Neuronal stem cell (in vitro differentiated cells): Measurements from ENCODE around the gene UBN1.

Experiments used
- DNase-seq: peaks from one replicate; pipeline ENCODE4 v3.0.0-alpha.2; 2013; ENCODE audit warnings: low spot score
- H2AFZ ChIP-seq: one replicate; pipeline ENCODE4 v1.6.1; 2013; ENCODE audit warnings: mild to moderate bottlenecking, low read length, inconsistent platforms
- H2AK5ac ChIP-seq: 2 replicates; pipeline ENCODE4 v1.6.1; 2013; ENCODE audit warnings: low read depth, mild to moderate bottlenecking, inconsistent platforms, low read length, moderate library complexity, mixed read lengths
- H2BK120ac ChIP-seq: 2 replicates; pipeline ENCODE4 v1.6.1; 2013; ENCODE audit warnings: low read depth, mild to moderate bottlenecking, inconsistent platforms, low read length, moderate library complexity, mixed read lengths
- H2BK12ac ChIP-seq: one replicate; pipeline ENCODE4 v1.6.1; 2013; ENCODE audit warnings: low read length, inconsistent platforms
- H2BK15ac ChIP-seq: 2 replicates; pipeline ENCODE4 v1.6.1; 2013; ENCODE audit warnings: mild to moderate bottlenecking, low read length, inconsistent platforms, mixed read lengths
- H2BK5ac ChIP-seq: one replicate; pipeline ENCODE4 v1.6.1; 2013; ENCODE audit warnings: inconsistent platforms, mild to moderate bottlenecking, low read length, moderate library complexity
- H3K14ac ChIP-seq: one replicate; pipeline ENCODE4 v1.6.1; 2013; ENCODE audit warnings: low read length, inconsistent platforms
- H3K18ac ChIP-seq: 2 replicates; pipeline ENCODE4 v1.6.1; 2013; ENCODE audit warnings: low read length, inconsistent platforms
- H3K23ac ChIP-seq: 2 replicates; pipeline ENCODE4 v1.6.1; 2013; ENCODE audit warnings: low read depth, mild to moderate bottlenecking, mixed read lengths, low read length, inconsistent platforms; ENCODE audit not compliant: poor library complexity
- H3K27ac ChIP-seq: replicated peaks from 3 replicates; pipeline ENCODE4 v1.5.1; 2013; ENCODE audit warnings: low read length, inconsistent platforms
- H3K27me3 ChIP-seq, 3 experiments: 2 replicates each; pipeline ENCODE4 v1.6.1; 2013; ENCODE audit warnings: low read length in 3 of 3, mild to moderate bottlenecking in 2 of 3, inconsistent platforms in 1 of 3, low read depth in 1 of 3, mixed read lengths in 1 of 3, moderate library complexity in 1 of 3; ENCODE audit not compliant: control insufficient read depth in 3 of 3, insufficient read depth in 3 of 3
- H3K36me3 ChIP-seq, 2 donors: replicated peaks in 1 of 2; 2 replicates each; pipeline ENCODE4 v1.6.1; 2013; ENCODE audit warnings: low read length in 2 of 2; ENCODE audit not compliant: control insufficient read depth in 2 of 2, insufficient read depth in 2 of 2
- H3K4ac ChIP-seq: 2 replicates; pipeline ENCODE4 v1.6.1; 2013; ENCODE audit warnings: inconsistent platforms, mild to moderate bottlenecking, low read length, moderate library complexity
- H3K4me1 ChIP-seq, 2 donors: 1 replicate in 1 of 2; 2 replicates in 1 of 2; pipeline ENCODE4 v1.6.1; 2013; ENCODE audit warnings: low read length in 2 of 2, low read depth in 1 of 2; ENCODE audit not compliant: control insufficient read depth in 2 of 2, insufficient read depth in 1 of 2
- H3K4me2 ChIP-seq: one replicate; pipeline ENCODE4 v1.6.1; 2013; ENCODE audit warnings: mild to moderate bottlenecking, low read length, inconsistent platforms; ENCODE audit not compliant: insufficient read depth, poor library complexity, severe bottlenecking
- H3K4me3 ChIP-seq, 2 donors: 2 replicates each; pipeline ENCODE4 v1.5.1; 2013; ENCODE audit warnings: low read length in 2 of 2, mild to moderate bottlenecking in 2 of 2, inconsistent platforms in 1 of 2, moderate library complexity in 1 of 2
- H3K79me1 ChIP-seq: one replicate; pipeline ENCODE4 v1.6.1; 2013; ENCODE audit warnings: low read depth, mild to moderate bottlenecking, inconsistent platforms, low read length, moderate library complexity
- H3K9ac ChIP-seq: one replicate; pipeline ENCODE4 v1.6.1; 2013; ENCODE audit warnings: mild to moderate bottlenecking, low read depth, low read length, inconsistent platforms; ENCODE audit not compliant: poor library complexity
- H3K9me3 ChIP-seq, 2 donors: replicated peaks in 1 of 2; 2 replicates each; pipeline versions ENCODE3 to v1.6.1; 2013; ENCODE audit warnings: low read length in 2 of 2, mild to moderate bottlenecking in 2 of 2, inconsistent platforms in 1 of 2, low read depth in 1 of 2, mixed read lengths in 1 of 2, moderate library complexity in 1 of 2; ENCODE audit not compliant: control insufficient read depth in 2 of 2, insufficient read depth in 1 of 2
- H4K8ac ChIP-seq: one replicate; pipeline ENCODE4 v1.6.1; 2013; ENCODE audit warnings: low read depth, mild to moderate bottlenecking, inconsistent platforms, low read length, moderate library complexity
- H4K91ac ChIP-seq: one replicate; pipeline ENCODE4 v1.6.1; 2013; ENCODE audit warnings: low read length, low read depth, mild to moderate bottlenecking, inconsistent platforms; ENCODE audit not compliant: poor library complexity
- WGBS, 2 donors: extraction: QIAGEN DNeasy Blood & Tissue Kit; methylation state at CpG; one replicate each; pipeline ENCODE4 v1.1.7; 2013; ENCODE audit warnings: missing lambda C conversion rate in 2 of 2, mixed read lengths in 1 of 2; ENCODE audit not compliant: insufficient read length in 2 of 2, insufficient replicate concordance in 1 of 2; ENCODE audit errors: extremely low coverage in 2 of 2; 5-methylcytosine and 5-hydroxymethylcytosine counted together

Gene UBN1

DNA sequence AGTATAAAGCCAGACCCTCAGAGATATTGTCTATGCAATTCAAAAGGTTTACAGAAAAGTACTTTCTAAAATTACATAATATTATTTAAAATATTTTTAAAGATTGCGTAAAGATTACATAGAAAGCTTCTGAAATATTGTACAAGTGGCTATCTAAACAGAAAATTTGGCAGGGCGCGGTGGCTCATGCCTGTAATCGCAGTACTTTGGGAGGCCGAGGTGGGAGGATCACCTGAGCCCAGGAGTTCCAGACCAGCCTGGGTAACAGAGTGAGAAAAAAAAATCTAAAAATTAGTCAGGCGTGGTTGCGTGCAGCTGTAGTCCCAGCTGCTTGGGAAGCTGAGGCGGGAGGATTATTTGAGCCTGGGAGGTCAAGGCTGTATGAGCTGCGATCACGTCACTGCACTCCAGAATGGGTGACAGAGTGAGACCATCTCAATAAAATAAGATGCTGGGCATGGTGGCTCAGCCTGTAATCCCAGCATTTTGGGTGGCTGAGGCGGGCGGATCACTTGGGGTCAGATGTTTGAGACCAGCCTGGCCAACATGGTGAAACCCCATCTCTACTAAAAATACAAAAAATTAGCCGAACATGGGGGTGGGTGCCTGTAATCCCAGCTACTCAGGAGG, 18.1 kb downstream of the UBN1 start:
- Histone ChIP-seq H3K36me3 (peaks cover 27 to 91% of the 10 kb centered on the region in 2 donors), H2BK120ac (no peak overlapping the region), H3K27ac (no peak overlapping the region), H3K9me3 (no peaks in the 10 kb centered on the region), H3K4ac (no peak overlapping the region), H3K23ac (no peak overlapping the region), H2AFZ (no peak overlapping the region), H2BK12ac (no peak overlapping the region), H2BK5ac (no peak overlapping the region), H3K4me2 (no peak overlapping the region), H3K14ac (no peak overlapping the region), H3K79me1 (peaks cover 2% of the 10 kb centered on the region), H4K91ac (no peak overlapping the region), H3K4me3 (no peak overlapping the region), H3K27me3 (no peaks in the 10 kb centered on the region), H2BK15ac (no peak overlapping the region), H2AK5ac (no peak overlapping the region), H4K8ac (no peak overlapping the region), H3K18ac (no peak overlapping the region), H3K4me1 (peaks cover 0 to 2% of the 10 kb centered on the region in 2 donors), H3K9ac (no peak overlapping the region)
- no CpG with 5 or more reads among the region's 13 CpGs for WGBS, 2 donors
- no peak for DNase-seq

DNA sequence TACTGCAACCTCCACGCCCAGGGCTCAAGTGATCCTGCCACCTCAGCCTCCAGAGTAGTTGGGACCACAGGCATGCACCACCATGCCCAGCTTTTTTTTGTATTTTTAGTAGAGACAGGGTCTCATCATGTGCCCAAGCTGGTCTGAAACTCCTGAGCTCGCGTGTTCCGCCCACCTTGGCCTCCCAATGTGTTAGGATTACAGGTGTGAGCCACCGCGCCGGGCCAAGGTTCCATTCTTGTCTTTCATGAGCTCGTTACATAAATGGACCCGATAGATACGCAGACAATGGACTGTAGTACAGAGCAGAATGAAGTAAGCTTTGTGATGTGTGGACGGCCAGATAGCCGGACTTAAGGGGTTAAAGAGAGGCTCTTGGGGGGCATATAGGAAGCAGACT, 19.3 kb downstream of the UBN1 start:
- Histone ChIP-seq H3K9ac (no peak overlapping the region), H2BK120ac (no peak overlapping the region), H3K27me3 (no peaks in the 10 kb centered on the region), H2BK5ac (no peak overlapping the region), H2AFZ (no peak overlapping the region), H4K91ac (no peak overlapping the region), H3K14ac (no peak overlapping the region), H3K36me3 (peaks cover 28 to 90% of the 10 kb centered on the region in 2 donors), H2AK5ac (no peak overlapping the region), H3K23ac (no peak overlapping the region), H4K8ac (no peak overlapping the region), H3K4me2 (no peak overlapping the region), H3K4me1 (peaks cover 0 to 2% of the 10 kb centered on the region in 2 donors), H3K79me1 (peaks cover 2% of the 10 kb centered on the region), H3K9me3 (no peaks in the 10 kb centered on the region), H2BK15ac (no peak overlapping the region), H3K4me3 (no peak overlapping the region), H3K18ac (no peak overlapping the region), H3K4ac (no peak overlapping the region), H2BK12ac (no peak overlapping the region), H3K27ac (no peak overlapping the region)
- DNase-seq: no peak
- no CpG with 5 or more reads among the region's 12 CpGs for WGBS, 2 donors

- H3K4me1 ChIP-seq: peaks cover 0 to 2% of the 10 kb centered on the region in 2 donors
- H2BK5ac ChIP-seq: no peak overlapping the region
- H3K27me3 ChIP-seq: no peaks in the 10 kb centered on the region
- H3K27ac ChIP-seq: no peak overlapping the region
- no peak overlapping the region for H3K4ac ChIP-seq
- peaks cover 35 to 88% of the 10 kb centered on the region in 2 donors for H3K36me3 ChIP-seq
- H3K4me2 ChIP-seq: no peak overlapping the region
- no peak overlapping the region for H3K4me3 ChIP-seq
- H3K9ac ChIP-seq: no peak overlapping the region
- no peak overlapping the region for H2BK120ac ChIP-seq
- no peaks in the 10 kb centered on the region for H3K9me3 ChIP-seq
- H2AK5ac ChIP-seq: no peak overlapping the region
- WGBS, 2 donors: no CpG with 5 or more reads among the region's 5 CpGs
- no peak for DNase-seq
- H3K18ac ChIP-seq: no peak overlapping the region
- no peak overlapping the region for H4K91ac ChIP-seq
- no peak overlapping the region for H2BK12ac ChIP-seq
- no peak overlapping the region for H2AFZ ChIP-seq
- H3K14ac ChIP-seq: no peak overlapping the region
- H4K8ac ChIP-seq: no peak overlapping the region
- H2BK15ac ChIP-seq: no peak overlapping the region
- no peak overlapping the region for H3K23ac ChIP-seq
- H3K79me1 ChIP-seq: peaks cover 2% of the 10 kb centered on the region
Measured at GRCh38 chr16:4868026-4868425, 20.7 kb downstream of the UBN1 start.

- Histone ChIP-seq H3K9ac (no peak overlapping the region), H3K14ac (no peak overlapping the region), H3K36me3 (peaks cover 39 to 88% of the 10 kb centered on the region in 2 donors), H4K8ac (no peak overlapping the region), H2BK15ac (no peak overlapping the region), H2BK12ac (no peak overlapping the region), H3K4ac (no peak overlapping the region), H2BK5ac (no peak overlapping the region), H3K23ac (no peak overlapping the region), H2AK5ac (no peak overlapping the region), H3K4me2 (no peak overlapping the region), H2AFZ (no peak overlapping the region), H3K79me1 (peaks cover 2% of the 10 kb centered on the region), H4K91ac (no peak overlapping the region), H3K27ac (no peak overlapping the region), H3K9me3 (no peaks in the 10 kb centered on the region), H3K4me3 (no peak overlapping the region), H3K4me1 (peaks cover 0 to 2% of the 10 kb centered on the region in 2 donors), H3K18ac (no peak overlapping the region), H2BK120ac (no peak overlapping the region), H3K27me3 (no peaks in the 10 kb centered on the region)
- no CpG with 5 or more reads among the region's 7 CpGs for whole genome bisulfite sequencing, 2 donors
- no peak for DNase-seq
Measured at GRCh38 chr16:4868535-4868934, 21.3 kb downstream of the UBN1 start.
